Metanephros (tissue), 1 donor: Measurements from ENCODE around the gene NPIPB8. TPM values are rescaled to one million over a fixed set of nuclear protein-coding genes. Genes with fewer than 3 reads are reported as not detected.

Experiments
- total RNA-seq: library from RNA; depleted of rRNA; stranded (reverse); fragments of >200 nt; gene quantifications from one replicate; pipeline ENCODE4 v1.2.3, GENCODE V29; 2014

The NPIPB8 gene
- total RNA-seq = 0.70 TPM

GRCh38 chr16:28637765-28638164, at the start of gene NPIPB8:
Gene NPIPB8, plus strand, starts transcription at chr16:28638065. Its CDS starts 296 bp downstream, at chr16:28638361.

GRCh38 chr16:28596840-28597691, 40.8 kb upstream of the NPIPB8 start, which contains the start of gene SULT1A2:
Gene SULT1A2, minus strand, starts transcription at chr16:28597050. Its CDS starts 1,120 bp downstream, at chr16:28595930.

GRCh38 chr16:28609631-28610594, 28.0 kb upstream of the NPIPB8 start, which contains the start of gene SULT1A1:
Gene SULT1A1, minus strand, starts transcription at chr16:28610044. Its CDS starts 1,189 bp downstream, at chr16:28608855.

Other genes starting within 250 kb of the NPIPB8 start
- gene EIF3CL, start 234.2 kb upstream of the NPIPB8 start, total RNA-seq = 153 TPM
- not detected for gene NPIPB7, start 165.7 kb upstream of the NPIPB8 start, total RNA-seq
- 24.5 TPM for gene CLN3, start 146.0 kb upstream of the NPIPB8 start, total RNA-seq
- 3.3 TPM for gene APOBR, start 143.4 kb upstream of the NPIPB8 start, total RNA-seq
- gene IL27, start 131.2 kb upstream of the NPIPB8 start, total RNA-seq = not detected
- gene NUPR1, start 99.1 kb upstream of the NPIPB8 start, total RNA-seq = 4.1 TPM
- gene SGF29, start 84.1 kb upstream of the NPIPB8 start, total RNA-seq = 18.4 TPM
- gene SULT1A2, start 41.0 kb upstream of the NPIPB8 start, total RNA-seq = 0.47 TPM
- 31.4 TPM for gene SULT1A1, start 28.0 kb upstream of the NPIPB8 start, total RNA-seq
- gene EIF3C, start 73.4 kb downstream of the NPIPB8 start, total RNA-seq = 279 TPM
- gene NPIPB9, start 113.7 kb downstream of the NPIPB8 start, total RNA-seq = 2.9 TPM
- gene ATXN2L, start 184.9 kb downstream of the NPIPB8 start, total RNA-seq = 57.9 TPM
- 134 TPM for gene TUFM, start 208.3 kb downstream of the NPIPB8 start, total RNA-seq
- 35.4 TPM for gene SH2B1, start 225.8 kb downstream of the NPIPB8 start, total RNA-seq
- 157 TPM for gene ATP2A1, start 240.4 kb downstream of the NPIPB8 start, total RNA-seq